Measurements from ENCODE around the gene CALD1.

The CALD1 gene

DNA sequence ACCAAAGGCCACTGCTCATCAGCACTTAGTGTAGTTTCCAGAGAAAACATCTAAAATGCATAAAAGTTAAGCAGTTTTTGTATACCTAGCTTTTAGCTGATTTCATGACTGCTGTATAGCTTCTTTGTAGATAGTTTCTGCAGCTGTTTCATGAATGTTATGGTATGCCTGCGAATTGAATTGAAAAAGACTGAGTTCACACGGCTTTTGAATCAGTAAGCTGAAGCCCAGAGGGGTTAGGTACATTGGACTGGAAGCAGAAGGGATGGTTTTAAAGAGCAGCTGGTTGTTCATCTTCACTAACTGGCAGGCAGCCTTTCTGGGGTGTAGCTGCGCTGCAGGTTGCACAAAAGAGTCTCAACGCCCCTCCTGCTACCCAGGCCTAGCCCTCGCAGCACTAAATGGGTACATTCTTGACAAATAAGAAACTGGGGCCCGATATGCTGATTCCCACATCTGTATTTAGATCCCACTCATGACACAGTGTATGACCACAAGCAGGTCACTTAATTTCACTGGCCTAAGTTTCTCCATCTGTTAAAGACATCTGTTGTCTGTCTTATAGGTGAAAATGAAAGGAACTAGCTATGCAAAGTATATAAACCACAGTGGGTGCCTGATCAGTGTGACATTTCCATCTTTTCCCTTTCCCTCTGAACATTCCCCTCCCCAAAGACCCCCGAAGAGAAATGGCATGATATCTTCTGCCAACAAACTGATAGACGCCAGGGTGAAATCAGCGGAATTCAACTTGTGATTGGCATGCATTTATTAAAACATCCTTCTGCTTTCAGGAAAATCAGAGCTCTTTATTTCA lies 120.9 kb downstream of the CALD1 start:
- DNase-seq = no peak

DNA sequence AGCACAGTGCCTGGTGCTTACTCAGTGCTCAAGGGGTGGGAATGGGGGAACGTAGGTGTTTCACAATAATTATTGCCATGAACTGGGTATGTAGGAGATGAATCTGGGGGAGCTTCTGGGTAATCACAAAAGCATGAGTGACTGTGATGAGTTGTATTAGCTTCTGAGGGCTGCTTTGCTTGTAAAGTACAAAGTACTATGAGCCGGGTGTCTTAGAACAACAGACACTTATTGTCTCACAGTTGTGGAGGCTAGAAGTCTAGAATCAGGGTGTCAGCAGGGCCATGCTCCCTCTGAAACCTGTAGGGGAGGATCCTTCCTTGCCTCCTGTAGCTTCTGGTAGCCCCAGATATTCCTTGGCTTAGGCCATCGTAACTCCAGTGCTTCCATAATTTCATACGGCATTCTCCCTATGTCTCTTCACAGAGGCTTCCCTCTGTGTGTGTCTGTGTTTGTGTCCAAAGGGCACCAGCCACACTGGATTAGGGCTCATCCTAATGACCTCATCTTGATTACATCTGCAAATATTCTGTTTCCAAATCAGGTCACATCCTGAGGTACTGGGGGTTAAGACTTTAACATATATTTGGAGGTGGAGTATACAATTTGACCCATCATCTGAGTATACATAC lies 122.1 kb downstream of the CALD1 start:
- no peak for DNase-seq

- DNase-seq = no peak
Measured at GRCh38 chr7:134902058-134902457, 122.6 kb downstream of the CALD1 start.

DNA sequence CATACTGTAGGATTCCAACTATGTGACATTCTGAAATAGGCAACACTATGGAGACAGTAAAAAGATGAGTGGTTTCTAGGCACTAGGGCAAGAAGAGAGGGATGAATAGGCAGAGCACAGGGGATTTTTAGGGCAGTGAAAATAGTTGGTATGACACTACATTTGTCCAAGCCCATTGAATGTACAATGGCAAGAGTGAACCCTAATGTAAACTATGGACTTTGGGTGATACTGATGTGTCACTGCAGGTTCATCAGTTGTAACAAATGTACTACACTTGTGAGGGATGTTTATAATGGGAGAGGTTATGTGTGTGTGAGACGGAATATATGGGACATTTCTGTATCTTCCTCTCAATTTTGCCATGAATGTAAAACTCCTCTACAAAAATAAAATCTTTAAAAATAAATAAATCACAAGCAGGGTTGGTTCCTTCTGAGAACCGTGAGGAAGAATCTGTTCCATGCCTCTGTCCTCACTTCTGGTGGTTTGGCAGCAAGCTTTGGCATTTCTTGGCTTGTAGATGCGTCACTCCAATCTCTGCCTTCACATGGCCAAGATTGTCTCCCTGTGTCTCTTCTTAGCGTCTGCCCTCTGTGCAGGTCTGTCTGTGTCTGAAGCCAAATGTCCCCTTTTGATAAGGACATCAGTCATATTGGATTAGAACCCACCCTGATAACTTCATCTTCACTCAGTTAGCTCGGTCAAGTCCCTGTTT lies 123.8 kb downstream of the CALD1 start:
- no peak for DNase-seq

DNA sequence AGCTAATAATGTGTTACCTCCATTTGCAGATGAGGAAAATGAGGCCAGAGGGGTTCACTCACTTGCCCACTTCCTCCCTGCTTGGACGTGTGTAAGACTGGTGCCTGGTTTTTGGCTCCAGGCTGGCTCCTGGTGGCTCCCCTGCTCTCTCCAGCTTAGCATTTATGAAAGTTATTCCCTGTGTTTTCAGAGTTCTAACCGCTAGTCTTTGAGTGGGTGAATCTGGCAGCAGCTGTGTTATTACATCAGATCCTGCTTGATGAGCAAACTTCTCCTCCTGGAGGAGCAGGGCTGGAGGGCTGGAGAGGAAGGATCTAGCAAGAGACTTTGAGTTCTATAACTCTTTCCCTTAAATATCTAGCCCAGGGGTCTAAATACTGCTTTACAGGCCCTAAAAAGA lies 125.9 kb downstream of the CALD1 start:
- DNase-seq = no peak

- DNase-seq = no peak
Measured at GRCh38 chr7:134907000-134907399, 127.6 kb downstream of the CALD1 start.

DNA sequence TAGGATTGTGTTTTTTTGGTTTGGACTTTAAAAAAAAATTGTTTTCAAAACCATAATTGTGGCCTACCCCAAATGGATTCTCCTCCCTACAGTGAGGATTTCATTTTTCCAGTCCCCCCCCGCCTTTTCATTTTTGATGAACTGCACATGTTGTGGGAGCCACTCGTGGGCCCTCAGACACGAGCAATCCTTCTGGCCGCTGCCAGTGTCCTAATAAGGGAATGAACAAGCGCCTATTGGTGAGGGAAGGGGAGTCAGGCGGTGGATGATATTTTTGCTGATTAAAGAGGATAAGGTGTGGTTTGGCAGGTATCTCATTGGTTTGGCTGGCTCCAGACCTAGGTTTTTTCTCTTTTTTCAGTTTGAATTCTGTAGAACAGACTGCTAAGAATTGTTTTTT lies 128.2 kb downstream of the CALD1 start:
- no peak for DNase-seq

DNA sequence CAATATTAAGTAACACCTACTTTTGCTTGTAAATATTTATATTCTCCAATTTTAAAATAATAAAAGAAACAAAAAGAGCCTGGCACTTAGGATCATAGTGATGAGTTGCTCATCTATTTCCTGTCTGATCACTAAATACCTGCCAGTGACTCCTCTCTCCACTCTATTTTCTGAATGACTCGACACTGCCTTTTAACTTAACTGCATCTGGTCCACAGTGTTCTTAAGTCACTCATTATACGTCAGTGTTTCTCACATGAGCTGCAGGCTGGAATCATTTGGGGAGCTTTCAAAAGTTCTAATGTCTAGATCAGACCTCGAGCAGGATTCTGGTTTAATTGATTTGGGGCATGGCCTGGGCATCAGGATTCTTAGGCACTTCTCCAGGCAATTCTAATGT lies 128.9 kb downstream of the CALD1 start:
- DNase-seq = no peak

DNA sequence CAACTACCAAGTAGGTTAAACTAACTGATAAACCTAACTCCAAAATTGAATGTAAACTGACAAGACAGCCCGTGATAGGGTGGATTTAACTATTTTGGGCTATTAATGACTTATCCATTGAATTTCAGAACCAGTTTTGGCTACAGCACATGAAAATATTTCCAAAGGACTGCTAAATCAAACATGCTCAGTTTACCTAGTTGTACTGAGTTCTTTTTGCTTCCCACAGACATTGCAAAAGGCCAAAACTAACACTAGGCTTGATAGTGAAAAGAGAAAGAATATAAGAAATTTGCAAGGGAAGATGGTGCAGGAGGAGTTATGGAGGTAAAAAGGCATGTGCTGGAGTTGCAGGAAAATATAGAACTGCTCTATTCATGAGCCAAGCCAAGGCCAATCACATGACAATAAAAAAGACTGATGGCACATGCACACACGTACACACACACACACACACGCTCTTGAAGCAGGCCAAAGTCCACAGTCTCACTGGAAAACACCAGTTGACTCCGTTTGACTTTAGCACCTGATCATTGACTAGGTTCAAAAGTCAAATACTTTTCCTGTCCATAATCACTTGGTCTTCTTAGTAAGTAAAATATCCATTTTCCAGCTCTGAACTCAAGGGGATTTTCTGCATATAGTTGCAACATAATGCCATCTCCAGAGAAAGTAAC lies 130.9 kb downstream of the CALD1 start:
- no peak for DNase-seq

DNA sequence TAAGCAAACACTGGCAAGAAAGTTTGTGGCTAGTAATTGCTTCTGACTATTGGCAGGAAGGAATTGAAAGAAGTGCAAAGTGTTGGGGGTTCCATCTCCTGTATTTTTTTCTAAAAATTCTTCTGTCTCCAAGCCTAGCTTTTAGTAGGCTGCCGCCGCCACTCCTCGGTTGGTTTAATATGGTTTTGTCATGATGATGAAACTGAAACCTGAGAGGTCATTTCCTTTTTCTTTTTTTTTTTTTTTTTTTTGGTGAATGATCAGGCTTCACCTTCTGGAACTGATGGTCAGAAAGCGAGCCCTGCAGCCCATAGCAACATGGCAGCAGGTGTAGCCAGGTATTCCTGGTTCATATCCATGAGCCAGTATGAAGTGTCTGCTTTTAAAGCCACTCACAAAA lies 131.5 kb downstream of the CALD1 start:
- no peak for DNase-seq

DNA sequence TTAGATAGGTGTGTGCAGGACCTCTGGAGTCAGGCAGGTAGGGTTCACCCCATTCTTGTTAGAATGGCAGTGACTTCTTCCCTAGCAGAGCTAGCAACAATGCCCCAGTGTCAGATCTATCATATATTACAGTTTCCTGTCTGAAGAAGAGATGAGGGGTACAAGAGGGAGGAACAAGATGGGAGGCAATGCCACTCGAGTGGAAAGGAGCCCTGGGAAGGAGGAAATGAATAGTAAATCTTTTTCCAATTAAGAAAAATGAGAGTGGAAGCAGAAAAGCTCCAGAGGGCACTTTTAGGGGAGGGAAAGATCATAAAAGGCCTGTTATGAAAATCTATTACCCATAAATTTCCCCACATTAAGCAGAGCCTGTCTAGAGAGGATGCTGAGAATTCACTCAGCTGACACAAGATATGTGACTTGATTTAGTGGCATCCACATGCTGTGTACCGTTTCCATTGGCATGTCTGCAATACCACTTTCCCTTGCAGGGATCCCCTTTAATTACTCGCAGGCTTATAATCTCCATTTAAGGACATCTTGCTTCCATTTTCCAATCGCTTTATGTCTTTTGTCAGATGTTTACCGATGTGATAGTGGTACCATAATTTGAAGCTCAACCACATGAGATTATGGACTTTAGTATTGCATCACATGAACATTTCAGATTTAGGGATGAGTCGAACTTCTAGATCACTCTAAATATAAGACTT lies 136.9 kb downstream of the CALD1 start:
- DNase-seq = no peak

GRCh38 chr7:134919240-134919641 lies 139.8 kb downstream of the CALD1 start:
- no peak for DNase-seq

DNA sequence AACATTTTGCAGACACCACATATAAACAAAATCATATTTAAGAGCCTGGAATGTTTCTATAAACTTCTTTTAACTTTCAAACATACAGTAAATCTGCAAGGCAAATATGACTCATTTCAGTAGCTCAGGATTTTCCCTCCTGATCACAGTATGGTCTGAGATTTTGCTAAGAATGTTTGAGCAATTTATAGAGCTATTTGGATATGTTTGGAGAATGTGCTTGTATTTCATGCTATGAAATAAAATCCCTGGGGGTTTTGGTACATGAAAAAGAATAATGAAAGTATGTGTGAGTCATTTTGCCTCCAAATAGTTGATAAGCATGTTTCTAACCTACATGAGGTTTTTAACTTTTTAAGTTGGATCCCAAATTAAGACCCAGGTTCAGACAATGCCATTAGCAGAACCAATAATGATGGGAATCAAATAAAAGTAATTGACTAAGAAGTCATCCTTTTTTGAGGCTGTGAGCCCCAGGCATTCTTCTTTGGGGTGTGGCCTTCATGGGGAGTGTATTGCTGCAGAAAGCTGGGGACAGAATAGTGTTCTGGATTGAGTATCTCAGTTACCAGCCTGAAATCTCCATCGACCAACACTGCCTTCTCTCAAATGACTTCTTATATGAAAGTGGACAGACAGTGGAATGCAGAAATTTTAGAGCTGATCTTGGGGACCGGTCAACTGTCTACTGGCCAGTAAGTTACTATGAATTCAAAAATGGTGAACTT lies 140.8 kb downstream of the CALD1 start:
- no peak for DNase-seq

DNA sequence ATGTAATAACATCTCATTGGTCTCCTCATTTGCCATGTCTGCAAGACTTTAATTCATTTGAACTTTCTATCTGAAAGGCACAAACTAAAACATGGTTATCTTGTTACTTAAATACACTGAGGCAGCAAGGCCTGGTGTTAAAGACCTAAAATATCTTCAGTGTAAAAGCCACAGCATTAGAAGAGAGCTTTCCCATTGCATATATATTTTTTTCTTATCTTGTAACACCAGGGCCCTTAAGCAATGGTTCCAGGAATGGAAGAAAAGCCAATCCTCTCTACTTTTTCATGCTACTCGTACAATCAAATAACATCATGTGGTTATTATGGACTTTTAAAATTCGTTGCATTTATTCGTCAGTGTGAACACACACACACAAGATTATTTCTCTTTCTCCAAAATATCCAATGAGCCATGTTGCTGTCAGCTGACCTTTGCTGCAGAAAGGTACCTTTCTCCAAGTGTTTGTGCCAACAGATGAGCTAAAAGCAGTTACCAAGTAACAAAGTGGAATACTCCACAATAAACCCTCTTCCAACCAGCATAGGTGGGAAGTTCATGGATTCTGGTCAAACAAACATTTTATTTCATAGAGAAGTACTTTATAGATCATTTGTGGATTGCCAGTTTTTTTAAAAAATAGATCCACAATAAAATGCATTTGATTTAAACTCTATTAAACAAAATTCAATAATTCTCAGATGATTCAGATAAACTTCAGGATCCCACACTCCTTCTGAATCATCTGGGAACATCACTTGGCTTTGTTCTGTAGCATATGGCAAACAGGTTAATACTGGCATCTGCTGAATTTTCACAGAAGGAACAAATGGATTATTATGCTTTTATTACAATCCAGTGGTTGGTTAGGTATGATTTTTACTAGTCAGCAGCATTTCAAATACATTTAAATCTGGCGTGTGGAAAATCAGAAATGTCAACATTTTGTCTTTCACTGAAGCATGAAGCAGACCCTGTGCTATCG lies 143.6 kb downstream of the CALD1 start:
- no peak for DNase-seq

DNA sequence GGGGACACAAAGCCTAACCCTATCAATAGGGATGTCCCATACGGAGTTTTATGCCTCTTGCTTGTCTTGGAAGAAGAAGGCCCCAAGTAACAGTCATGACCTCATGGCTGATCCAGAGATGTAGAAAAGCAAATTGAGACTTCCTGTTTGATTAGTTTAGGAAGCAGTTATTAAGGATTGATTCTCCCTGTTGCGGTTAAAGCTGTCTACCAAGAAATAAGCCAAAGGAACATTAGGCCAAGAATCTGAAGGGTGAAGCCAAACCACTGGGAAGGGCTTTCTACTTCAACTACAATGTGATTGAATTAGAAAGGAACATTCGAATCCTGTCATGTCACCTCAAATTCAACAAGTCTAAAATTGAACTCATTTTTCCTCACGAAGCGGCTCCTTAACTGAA lies 146.3 kb downstream of the CALD1 start:
- no peak for DNase-seq

DNA sequence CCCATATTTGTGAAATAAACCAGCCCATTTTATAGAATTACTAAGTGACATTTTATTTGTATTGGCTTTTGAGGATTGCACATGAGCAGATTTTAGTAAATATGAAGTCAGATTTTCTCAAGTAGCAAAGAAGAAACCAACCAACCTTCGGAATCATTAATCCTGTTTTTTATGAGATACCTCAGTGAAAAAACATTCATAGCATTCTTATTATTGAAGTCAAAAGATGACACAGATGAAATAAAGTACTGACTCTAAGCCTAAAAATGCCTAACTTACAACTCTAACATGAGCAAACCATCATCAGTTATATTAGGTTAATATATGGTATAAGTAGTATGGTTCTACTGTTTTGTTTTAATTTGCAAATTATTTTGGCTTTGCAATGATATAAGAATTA lies 147.0 kb downstream of the CALD1 start:
- DNase-seq = no peak

GRCh38 chr7:134927076-134927475 lies 147.6 kb downstream of the CALD1 start:
- no peak for DNase-seq

DNA sequence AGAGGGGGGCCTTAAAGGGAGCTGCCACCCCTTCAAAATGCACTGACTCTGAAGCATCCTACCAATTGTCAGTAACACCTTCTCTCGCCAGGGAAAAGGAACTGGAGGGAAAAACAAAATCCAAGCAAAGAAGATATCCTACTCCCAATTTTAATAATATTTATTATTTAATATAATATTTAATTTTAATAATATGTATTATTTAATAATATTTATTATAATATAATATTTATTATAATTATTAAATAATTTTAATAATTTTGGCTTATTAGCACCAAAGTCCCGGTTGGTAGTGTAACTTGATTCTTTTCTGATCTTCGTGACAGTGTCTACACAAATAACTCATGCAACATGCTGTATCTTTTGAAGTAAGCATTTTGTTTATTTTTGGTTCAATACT lies 148.3 kb downstream of the CALD1 start:
- no peak for DNase-seq

- no peak for DNase-seq
Measured at GRCh38 chr7:134928554-134928953, 149.1 kb downstream of the CALD1 start.

- DNase-seq = no peak
Measured at GRCh38 chr7:134931487-134931886, 152.1 kb downstream of the CALD1 start.

Data from activated T-cell treated with anti-CD3 and anti-CD28 coated beads, Interleukin-2, amount 50 U/mL, for 48 hours (primary cell).